Spinal cord (tissue), 10 donors: ENCODE measurements around the gene EYA2. TPM values are rescaled to one million over a fixed set of nuclear protein-coding genes. Genes with fewer than 3 reads are reported as not detected.
A peak's percentile ranks its signal among the peaks of the same experiment; 100 is the strongest.

Experiments
- DNase-seq, 6 donors: peaks; one replicate each; pipeline versions ENCODE4 v3.0.0 to v3.0.0-alpha.2; 2013 to 2015; ENCODE audit warnings: low spot score in 6 of 6, low read depth in 4 of 6
- H3K27ac ChIP-seq: one replicate; pipeline ENCODE4 v1.5.1; 2013; ENCODE audit warnings: low read depth, low read length, control low read depth
- H3K27me3 ChIP-seq: one replicate; pipeline ENCODE4 v1.6.1; 2013; ENCODE audit warnings: low read length; ENCODE audit not compliant: control insufficient read depth, insufficient read depth
- H3K36me3 ChIP-seq: one replicate; pipeline ENCODE4 v1.6.1; 2013; ENCODE audit warnings: low read length; ENCODE audit not compliant: control insufficient read depth, insufficient read depth
- H3K4me1 ChIP-seq: one replicate; pipeline ENCODE4 v1.6.1; 2013; ENCODE audit warnings: low read length; ENCODE audit not compliant: control insufficient read depth, insufficient read depth
- H3K4me3 ChIP-seq: one replicate; pipeline ENCODE4 v1.5.1; 2013; ENCODE audit warnings: low read depth, low read length, control low read depth
- H3K9me3 ChIP-seq: one replicate; pipeline ENCODE4 v1.6.1; 2013; ENCODE audit warnings: low read length; ENCODE audit not compliant: control insufficient read depth, insufficient read depth
- WGBS: methylation state at CpG from one replicate; pipeline ENCODE4 v1.1.5; 2013; ENCODE audit warnings: missing lambda C conversion rate; ENCODE audit not compliant: insufficient coverage; 5-methylcytosine and 5-hydroxymethylcytosine counted together
- polyA plus RNA-seq, 2 donors: library from polyadenylated mRNA; unstranded; fragments of 120-200 nt; gene quantifications; one replicate each; pipeline ENCODE4 v1.2.1, GENCODE V29; 2013; ENCODE audit not compliant: insufficient read length in 2 of 2
- total RNA-seq, 2 donors: library from RNA; depleted of rRNA in 1 of 2; stranded (reverse); fragments of 120-200 nt in 1 of 2; fragments of >200 nt in 1 of 2; gene quantifications; one replicate each; pipeline versions ENCODE4 v1.2.3 to v1.2.4, GENCODE V29; 2013 to 2014
- donor health status: healthy.

Gene EYA2
- total and polyA plus RNA-seq, 4 donors = 10.7 to 32.7 (median 25.0) TPM

- WGBS = 86% methylated on average over 9 of the region's 16 CpGs
- H3K36me3 ChIP-seq = peaks cover 52% of the 10 kb centered on the region
- no peak for DNase-seq
- H3K4me1 ChIP-seq = no peaks in the 10 kb centered on the region
- no peak overlapping the region for H3K27ac ChIP-seq
- H3K9me3 ChIP-seq = no peaks in the 10 kb centered on the region
- H3K27me3 ChIP-seq = no peaks in the 10 kb centered on the region
- no peak overlapping the region for H3K4me3 ChIP-seq
These were observed 326.5 kb downstream of the EYA2 start for GRCh38 chr20:47221036-47221625.

- Histone ChIP-seq H3K27ac (no peak overlapping the region), H3K27me3 (no peaks in the 10 kb centered on the region), H3K9me3 (no peaks in the 10 kb centered on the region), H3K36me3 (peaks cover 62% of the 10 kb centered on the region), H3K4me3 (no peak overlapping the region), H3K4me1 (no peaks in the 10 kb centered on the region)
- 92% methylated on average over 5 of the region's 12 CpGs for WGBS
- peak in 2 of 6 donors; percentile 10 to 47 for DNase-seq
These were observed 328.0 kb downstream of the EYA2 start for GRCh38 chr20:47222468-47223119.

- no peak overlapping the region for H3K4me3 ChIP-seq
- H3K36me3 ChIP-seq = peaks cover 60% of the 10 kb centered on the region
These were observed 329.3 kb downstream of the EYA2 start for GRCh38 chr20:47223896-47224295.

GRCh38 chr20:47224300-47224791 is 329.7 kb downstream of the EYA2 start:
- no peak overlapping the region for H3K27ac ChIP-seq
- 86% methylated on average over 9 of the region's 11 CpGs for WGBS
- no peaks in the 10 kb centered on the region for H3K4me1 ChIP-seq
- no peaks in the 10 kb centered on the region for H3K27me3 ChIP-seq
- no peak for DNase-seq
- H3K9me3 ChIP-seq = no peaks in the 10 kb centered on the region
- H3K4me3 ChIP-seq = no peak overlapping the region
- peaks cover 64% of the 10 kb centered on the region for H3K36me3 ChIP-seq

More at GRCh38 chr20:47223896-47224295, 329.3 kb downstream of the EYA2 start:
- Histone ChIP-seq H3K27me3 (no peaks in the 10 kb centered on the region), H3K27ac (no peak overlapping the region), H3K9me3 (no peaks in the 10 kb centered on the region), H3K4me1 (no peaks in the 10 kb centered on the region)
- no peak for DNase-seq
- WGBS = 85% methylated on average over 1 of the region's 1 CpG

- WGBS = no CpG with 5 or more reads among the region's 4 CpGs
- peaks cover 69% of the 10 kb centered on the region for H3K36me3 ChIP-seq
- no peak overlapping the region for H3K4me3 ChIP-seq
- no peak overlapping the region for H3K27ac ChIP-seq
- DNase-seq = no peak
- no peaks in the 10 kb centered on the region for H3K4me1 ChIP-seq
- no peaks in the 10 kb centered on the region for H3K27me3 ChIP-seq
- H3K9me3 ChIP-seq = no peaks in the 10 kb centered on the region
These were observed 330.2 kb downstream of the EYA2 start for GRCh38 chr20:47224857-47225256.

- H3K36me3 ChIP-seq = peaks cover 72% of the 10 kb centered on the region
These were observed 330.8 kb downstream of the EYA2 start for GRCh38 chr20:47225458-47225857.

GRCh38 chr20:47227119-47227518 is 332.5 kb downstream of the EYA2 start:
- no peak for DNase-seq
- Histone ChIP-seq H3K9me3 (no peaks in the 10 kb centered on the region), H3K27ac (no peak overlapping the region), H3K36me3 (peaks cover 73% of the 10 kb centered on the region), H3K27me3 (no peaks in the 10 kb centered on the region), H3K4me3 (no peak overlapping the region), H3K4me1 (peaks cover 3% of the 10 kb centered on the region)
- 89% methylated on average over 2 of the region's 7 CpGs for WGBS

More at GRCh38 chr20:47225458-47225857, 330.8 kb downstream of the EYA2 start:
- Histone ChIP-seq H3K4me3 (no peak overlapping the region), H3K27ac (no peak overlapping the region), H3K4me1 (no peaks in the 10 kb centered on the region), H3K27me3 (no peaks in the 10 kb centered on the region), H3K9me3 (no peaks in the 10 kb centered on the region)
- 86% methylated on average over 1 of the region's 1 CpG for WGBS
- DNase-seq = no peak

- H3K4me3 ChIP-seq = no peak overlapping the region
- WGBS = 97% methylated on average over 5 of the region's 9 CpGs
- H3K27ac ChIP-seq = no peak overlapping the region
- H3K4me1 ChIP-seq = peaks cover 3% of the 10 kb centered on the region
- H3K9me3 ChIP-seq = no peaks in the 10 kb centered on the region
- no peak for DNase-seq
- peaks cover 69% of the 10 kb centered on the region for H3K36me3 ChIP-seq
- no peaks in the 10 kb centered on the region for H3K27me3 ChIP-seq
These were observed 332.9 kb downstream of the EYA2 start for GRCh38 chr20:47227576-47227975.

GRCh38 chr20:47228654-47229053 is 334.0 kb downstream of the EYA2 start:
- Histone ChIP-seq H3K27ac (no peak overlapping the region), H3K36me3 (peaks cover 70% of the 10 kb centered on the region), H3K27me3 (no peaks in the 10 kb centered on the region), H3K4me1 (peaks cover 3% of the 10 kb centered on the region), H3K4me3 (no peak overlapping the region), H3K9me3 (no peaks in the 10 kb centered on the region)
- 60% methylated on average over 2 of the region's 5 CpGs for WGBS
- DNase-seq = no peak

- Histone ChIP-seq H3K4me3 (no peak overlapping the region), H3K9me3 (no peaks in the 10 kb centered on the region), H3K27me3 (no peaks in the 10 kb centered on the region), H3K27ac (peak overlapping the region; percentile 1), H3K36me3 (peaks cover 76% of the 10 kb centered on the region), H3K4me1 (peaks cover 3% of the 10 kb centered on the region)
- WGBS = 77% methylated on average over 7 of the region's 8 CpGs
- DNase-seq = peak in 1 of 6 donors; percentile 63
These were observed 336.2 kb downstream of the EYA2 start for GRCh38 chr20:47230811-47231256.
